Stimulated activated CD8-positive, alpha-beta memory T cell treated with anti-CD3 and anti-CD28 coated beads, Interleukin-7, amount 100 ng/mL, for 1 hour (primary cell): ENCODE results near the gene MMS19.

Source experiments
- DNase-seq, 2 donors: peaks; one replicate each; pipeline ENCODE4 v3.0.0-alpha.2; 2020; ENCODE audit warnings: low read depth in 2 of 2

Gene MMS19

GRCh38 chr10:97468162-97468561 lies 30.1 kb downstream of the MMS19 start:
- DNase-seq: no peak

GRCh38 chr10:97466755-97467154 lies 31.5 kb downstream of the MMS19 start:
- no peak for DNase-seq

GRCh38 chr10:97465982-97466381 lies 32.2 kb downstream of the MMS19 start:
- no peak for DNase-seq

- DNase-seq: no peak
These were observed 34.0 kb downstream of the MMS19 start for GRCh38 chr10:97464226-97464625.

- no peak for DNase-seq
These were observed 34.7 kb downstream of the MMS19 start for GRCh38 chr10:97463363-97464132.

GRCh38 chr10:97462309-97462708 lies 35.9 kb downstream of the MMS19 start:
- no peak for DNase-seq

GRCh38 chr10:97459933-97460332 lies 38.3 kb downstream of the MMS19 start:
- no peak for DNase-seq

- DNase-seq: no peak
These were observed 39.1 kb downstream of the MMS19 start for GRCh38 chr10:97459111-97459510.

- no peak for DNase-seq
These were observed 41.5 kb downstream of the MMS19 start for GRCh38 chr10:97456686-97457065.

GRCh38 chr10:97456034-97456685 lies 42.1 kb downstream of the MMS19 start:
- no peak for DNase-seq

GRCh38 chr10:97454330-97455036 lies 43.7 kb downstream of the MMS19 start:
- no peak for DNase-seq

- DNase-seq: no peak
These were observed 45.9 kb downstream of the MMS19 start for GRCh38 chr10:97452352-97452751.

GRCh38 chr10:97451605-97452004 lies 46.6 kb downstream of the MMS19 start:
- no peak for DNase-seq

- DNase-seq: no peak
These were observed 47.4 kb downstream of the MMS19 start for GRCh38 chr10:97450828-97451227.

- DNase-seq: peak; percentile 75 to 81
These were observed 52.2 kb downstream of the MMS19 start, which contains the start of the genes EXOSC1 and ZDHHC16 for GRCh38 chr10:97445722-97446639. Gene EXOSC1, minus strand, starts transcription at chr10:97446006. Its CDS starts 21 bp downstream, at chr10:97445985. Gene ZDHHC16, plus strand, starts transcription at chr10:97446175. Its CDS starts 5,501 bp downstream, at chr10:97451676.

- no peak for DNase-seq
These were observed 52.9 kb downstream of the MMS19 start for GRCh38 chr10:97445357-97445721.

GRCh38 chr10:97444212-97444611 lies 54.0 kb downstream of the MMS19 start:
- no peak for DNase-seq

- no peak for DNase-seq
These were observed 55.9 kb downstream of the MMS19 start for GRCh38 chr10:97442277-97442676.

- DNase-seq: no peak
These were observed 63.0 kb downstream of the MMS19 start for GRCh38 chr10:97435211-97435610.

GRCh38 chr10:97434557-97434956 lies 63.7 kb downstream of the MMS19 start:
- DNase-seq: no peak

GRCh38 chr10:97434055-97434454 lies 64.2 kb downstream of the MMS19 start:
- no peak for DNase-seq

GRCh38 chr10:97428572-97428981 lies 69.6 kb downstream of the MMS19 start:
- DNase-seq: no peak
